Inferior parietal cortex (tissue), 1 donor: ENCODE results near the gene AMMECR1.
"Not testable (repeated sequence)": the region's sequence is repeated elsewhere in the genome, so short reads cannot be mapped to it uniquely, and the experiment has no call there.

Source experiments
- DNase-seq: peaks from one replicate; pipeline ENCODE4 v3.0.0-alpha.2; 2016; ENCODE audit errors: extremely low spot score

The AMMECR1 gene

DNA sequence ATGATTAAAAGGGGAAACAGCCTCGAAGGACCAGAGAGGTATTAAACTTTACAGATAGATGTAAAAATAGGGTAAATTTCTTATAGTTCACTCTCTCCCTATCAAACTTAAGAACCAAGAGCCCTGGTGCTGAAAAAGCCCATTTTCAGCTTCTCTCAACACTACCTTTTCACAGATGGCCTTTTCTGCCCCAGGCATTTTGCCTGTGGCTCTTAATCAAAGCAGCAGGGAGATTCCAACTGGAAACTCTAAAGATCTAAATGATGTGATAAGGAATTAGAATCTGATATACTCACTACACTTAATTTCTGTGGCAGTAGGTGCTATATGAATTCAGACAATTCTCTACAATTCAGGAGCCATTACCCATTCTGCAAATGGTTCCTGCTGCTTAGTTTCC is 60.0 kb downstream of the AMMECR1 start:
- no peak for DNase-seq

DNA sequence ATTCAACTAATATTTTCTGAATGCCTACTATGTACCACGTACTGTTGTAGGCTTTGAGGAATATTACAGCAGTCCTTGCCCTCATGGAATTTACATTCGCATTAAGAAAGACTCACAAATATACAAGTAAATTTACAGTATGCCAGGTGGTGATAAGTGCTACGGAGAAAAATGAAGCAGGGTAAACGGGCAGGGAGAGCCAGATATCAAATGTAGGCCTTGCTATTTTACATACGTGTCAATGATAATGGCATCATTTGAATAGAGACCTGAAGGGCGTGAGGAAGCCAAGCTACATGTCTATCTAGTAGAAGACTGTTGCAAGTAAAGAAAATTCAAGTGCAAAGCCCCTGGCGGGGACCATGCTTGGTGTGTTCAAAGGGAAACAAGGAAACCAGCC is 65.2 kb downstream of the AMMECR1 start:
- no peak for DNase-seq

DNA sequence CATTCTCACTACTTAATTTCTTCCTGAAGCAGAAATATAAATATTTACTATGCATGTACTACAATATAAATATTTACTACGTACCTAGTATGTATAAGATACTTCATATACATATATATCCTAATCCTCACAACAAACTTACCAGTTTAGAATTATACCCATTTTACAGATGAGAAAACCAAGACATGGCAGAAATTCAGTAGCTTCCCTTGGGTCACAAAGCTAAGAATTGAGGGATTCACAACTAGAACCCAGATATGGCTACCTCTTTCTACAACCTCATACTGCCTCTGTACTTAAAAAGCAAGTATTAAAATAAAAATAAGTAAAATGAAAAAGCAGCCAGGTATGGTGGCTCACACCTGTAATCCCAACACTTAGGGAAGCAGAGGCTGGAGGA is 65.9 kb downstream of the AMMECR1 start:
- no peak for DNase-seq

GRCh38 chrX:110251526-110251925 is 66.4 kb downstream of the AMMECR1 start:
- no peak for DNase-seq

GRCh38 chrX:110250847-110251246 is 67.0 kb downstream of the AMMECR1 start:
- DNase-seq: no peak

DNA sequence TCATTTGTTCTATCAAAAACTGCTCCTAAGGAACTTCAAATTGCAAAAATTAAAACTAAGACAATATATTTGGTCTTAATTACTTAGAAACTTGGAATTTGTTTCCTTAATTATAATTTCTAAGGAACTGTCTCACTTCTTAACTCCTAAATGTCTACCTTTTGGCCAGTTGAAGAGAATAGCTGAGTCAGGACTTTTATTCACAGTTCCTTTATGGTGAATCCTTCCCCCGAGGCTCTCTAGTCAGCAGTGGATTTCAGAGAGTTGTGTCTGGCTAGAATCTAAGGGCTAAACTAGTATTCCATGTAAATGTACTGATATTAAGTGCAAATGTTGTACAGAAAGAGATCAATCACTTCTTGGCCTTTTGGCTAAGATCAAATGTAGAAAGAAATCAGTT is 69.3 kb downstream of the AMMECR1 start:
- DNase-seq: no peak

DNA sequence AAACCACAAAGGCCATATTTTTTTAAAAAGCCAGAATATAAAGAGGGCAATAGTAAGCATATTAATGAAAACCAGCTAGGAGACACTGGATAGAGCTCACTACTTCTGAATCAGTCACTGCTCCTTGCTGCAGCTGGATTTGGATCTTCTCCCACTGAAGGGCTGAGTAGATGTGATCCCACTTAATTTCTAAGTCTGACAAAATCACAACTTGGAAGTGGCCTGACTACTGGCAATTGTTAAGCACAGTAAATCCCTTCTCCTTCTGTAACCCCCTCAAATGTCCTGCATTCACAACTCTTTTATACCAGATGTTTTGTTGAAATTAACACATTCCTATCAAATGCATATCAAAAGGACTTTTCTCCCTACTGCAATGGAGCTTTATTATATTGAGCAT is 72.9 kb downstream of the AMMECR1 start:
- DNase-seq: no peak

DNA sequence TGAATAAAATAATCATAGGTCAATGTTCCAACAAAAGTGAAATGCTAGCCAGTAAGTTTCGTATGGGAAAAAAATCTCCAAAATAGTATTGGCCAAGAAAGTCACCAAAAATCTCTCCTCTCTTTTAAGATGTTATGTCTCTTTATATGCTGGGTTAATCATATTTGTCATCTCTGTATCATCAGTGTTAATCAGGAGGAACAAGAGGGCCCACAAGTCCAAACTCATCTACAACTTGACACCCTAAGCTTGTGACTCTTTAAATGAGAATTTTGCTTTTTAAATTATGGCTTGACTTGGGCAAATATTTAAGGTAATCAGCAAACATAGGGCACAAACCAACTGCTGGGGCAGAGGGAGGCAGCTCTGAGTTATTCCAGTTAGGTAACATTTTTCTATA is 75.5 kb downstream of the AMMECR1 start:
- DNase-seq: no peak

GRCh38 chrX:110241816-110242215 is 76.1 kb downstream of the AMMECR1 start:
- DNase-seq: no peak

DNA sequence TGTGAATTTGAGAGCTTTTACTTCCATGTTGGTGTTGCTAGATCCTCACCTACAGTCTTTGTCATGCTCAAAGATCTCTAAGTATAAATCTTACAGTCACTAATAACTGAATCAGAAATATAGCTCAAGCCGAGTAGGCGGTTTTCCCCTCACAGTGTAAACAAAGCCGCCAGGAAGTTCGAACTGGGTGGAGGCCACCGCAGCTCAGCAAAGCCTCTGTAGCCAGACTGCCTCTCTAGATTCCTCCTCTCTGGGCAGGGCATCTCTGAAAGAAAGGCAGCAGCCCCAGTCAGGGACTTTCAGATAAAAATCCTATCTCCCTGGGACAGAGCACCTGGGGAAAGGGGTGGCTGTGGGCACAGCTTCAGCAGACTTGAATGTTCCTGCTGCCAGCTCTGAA is 79.6 kb downstream of the AMMECR1 start:
- not testable (repeated sequence) for DNase-seq

- not testable (repeated sequence) for DNase-seq
Observed at GRCh38 chrX:110231485-110231884, 86.4 kb downstream of the AMMECR1 start.

GRCh38 chrX:110229497-110230111 is 88.3 kb downstream of the AMMECR1 start:
- DNase-seq: not testable (repeated sequence)

GRCh38 chrX:110228453-110228852 is 89.4 kb downstream of the AMMECR1 start:
- no peak for DNase-seq

GRCh38 chrX:110226931-110227330 is 91.0 kb downstream of the AMMECR1 start:
- no peak for DNase-seq

GRCh38 chrX:110224926-110225617 is 92.8 kb downstream of the AMMECR1 start:
- no peak for DNase-seq

DNA sequence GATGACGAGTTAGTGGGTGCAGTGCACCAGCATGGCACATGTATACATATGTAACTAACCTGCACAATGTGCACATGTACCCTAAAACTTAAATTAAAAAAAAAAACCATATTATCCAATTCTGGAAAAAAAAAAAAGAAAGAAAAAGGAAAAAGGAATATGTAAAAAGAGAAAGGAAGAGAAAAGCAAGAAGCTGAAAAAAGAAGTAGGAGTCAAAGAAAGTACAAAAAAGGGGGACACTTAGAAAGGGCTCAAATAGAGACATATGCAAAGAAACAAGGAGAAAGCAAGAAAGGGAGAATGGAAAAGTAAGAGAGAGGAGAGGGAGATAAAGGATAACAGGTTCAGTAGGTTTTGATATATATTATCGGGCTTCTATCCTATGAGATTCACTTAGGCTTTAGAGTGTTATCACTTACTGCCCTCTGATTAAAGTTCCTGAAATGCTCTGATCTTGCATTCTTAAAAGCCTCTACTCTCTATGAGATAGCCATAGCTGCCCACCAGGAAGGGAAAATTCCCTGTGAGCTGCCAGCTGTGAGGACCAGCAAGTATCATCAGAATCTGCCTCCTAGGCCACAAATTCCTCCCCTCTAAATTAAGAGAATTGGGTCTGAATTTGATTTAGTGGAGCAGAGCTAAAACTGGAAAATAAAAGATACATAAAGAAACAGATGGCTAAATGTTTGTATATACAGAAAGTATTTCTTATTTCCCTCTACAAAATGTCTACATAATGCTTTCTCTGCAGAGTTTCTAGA is 95.2 kb downstream of the AMMECR1 start:
- DNase-seq: no peak

GRCh38 chrX:110219920-110220319 is 98.0 kb downstream of the AMMECR1 start:
- DNase-seq: no peak

GRCh38 chrX:110218591-110218990 is 99.3 kb downstream of the AMMECR1 start:
- no peak for DNase-seq

DNA sequence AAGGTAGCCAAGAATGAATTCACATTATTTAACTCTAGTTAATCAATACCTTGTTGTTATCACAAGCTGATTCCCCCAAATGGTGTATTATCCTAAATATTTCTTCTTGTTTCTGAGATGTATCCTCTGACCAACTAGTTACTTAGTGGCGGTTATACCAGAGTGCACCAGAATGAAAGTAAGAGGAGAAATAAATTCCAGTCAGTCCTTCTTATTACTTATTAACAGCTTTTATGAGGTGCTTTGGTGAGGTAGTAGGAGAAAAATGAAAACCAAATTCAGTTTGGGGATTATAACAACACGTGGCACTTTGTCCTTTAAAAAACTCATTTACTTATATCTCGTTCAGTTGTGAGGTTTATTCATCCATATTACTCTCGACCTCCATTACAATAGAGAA is 101.9 kb downstream of the AMMECR1 start:
- no peak for DNase-seq

- DNase-seq: no peak
Observed at GRCh38 chrX:110215411-110215810, 102.5 kb downstream of the AMMECR1 start.

- no peak for DNase-seq
Observed at GRCh38 chrX:110214684-110215083, 103.2 kb downstream of the AMMECR1 start.

GRCh38 chrX:110213183-110213582 is 104.7 kb downstream of the AMMECR1 start:
- DNase-seq: no peak

DNA sequence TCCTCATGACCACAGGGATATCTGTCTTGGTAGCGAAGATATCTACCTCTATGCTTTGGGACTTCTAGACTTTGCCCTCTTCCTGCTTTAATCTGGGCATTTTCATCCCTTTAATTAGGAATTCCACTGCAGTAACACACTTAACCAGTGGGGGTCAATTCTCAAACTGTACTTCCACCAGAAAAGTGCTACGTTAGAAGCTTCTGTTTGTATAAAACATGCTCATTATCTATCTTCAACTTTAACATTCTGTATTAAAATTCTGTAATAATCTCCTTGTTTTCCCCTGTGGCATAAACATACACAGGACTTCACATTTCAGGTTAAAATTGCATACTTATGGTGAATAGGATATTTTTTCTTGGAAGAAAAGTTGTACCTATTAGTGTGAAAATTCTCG is 105.6 kb downstream of the AMMECR1 start:
- DNase-seq: no peak
